Activated B cell treated with CpG ODN at 0.5 μM for 24 hours (primary cell): ENCODE data around the gene HRK. TPM values are rescaled to one million over a fixed set of nuclear protein-coding genes. Genes with fewer than 3 reads are reported as not detected.

Source experiments
- ATAC-seq: fragments of 200-7000 bp; cut with Tn5 transposase; one replicate; pipeline ENCODE4 v1.10.0; 2021; ENCODE audit warnings: low read depth, mild to moderate bottlenecking, moderate library complexity
- CTCF ChIA-PET: fragments of 350-600 bp; sonication (Branson Sonifier 250); formaldehyde crosslinking; loops from one replicate; lab custom pipeline; 2021; ENCODE audit warnings: antibody characterized with exemption; lab: Charles Lee
- POLR2A ChIA-PET: fragments of 350-600 bp; sonication (Branson Sonifier 250); formaldehyde crosslinking; loops from one replicate; lab custom pipeline; 2021; ENCODE audit warnings: antibody characterized with exemption; lab: Charles Lee
- DNase-seq: peaks from one replicate; pipeline ENCODE4 v3.0.0; 2022
- H3K27ac Mint-ChIP-seq: one replicate; pipeline ENCODE4 v1.8.0; 2020; ENCODE audit warnings: mixed read lengths
- H3K27me3 Mint-ChIP-seq: one replicate; pipeline ENCODE4 v1.8.0; 2021; ENCODE audit warnings: mixed read lengths
- H3K36me3 Mint-ChIP-seq: one replicate; pipeline ENCODE4 v1.8.0; 2021; ENCODE audit warnings: low read depth, mixed read lengths
- H3K4me1 Mint-ChIP-seq: one replicate; pipeline ENCODE4 v1.8.0; 2021; ENCODE audit warnings: mixed read lengths
- H3K4me3 Mint-ChIP-seq: one replicate; pipeline ENCODE4 v1.8.0; 2020; ENCODE audit warnings: mild to moderate bottlenecking, mixed read lengths
- H3K9me3 Mint-ChIP-seq: one replicate; pipeline ENCODE4 v1.8.0; 2020; ENCODE audit warnings: mixed read lengths
- intact Hi-C: fragments of 100-400 bp; cut with micrococcal nuclease; formaldehyde crosslinking; loops from one replicate; pipeline ENCODE4 v1.15.1; 2024
- total RNA-seq: library from RNA; stranded (reverse); gene quantifications from 2 replicates; pipeline ENCODE4 v1.2.3, GENCODE V29; 2022
- TF ChIP-seq, protein P1 (sequence below): fragments of 200-600 bp; IDR thresholded peaks from one replicate; pipeline ENCODE4 v1.8.0; 2022; ENCODE audit warnings: antibody characterized with exemption, mild to moderate bottlenecking

Gene HRK
- 2.6 and 4.7 TPM in 2 replicates for total RNA-seq

DNA sequence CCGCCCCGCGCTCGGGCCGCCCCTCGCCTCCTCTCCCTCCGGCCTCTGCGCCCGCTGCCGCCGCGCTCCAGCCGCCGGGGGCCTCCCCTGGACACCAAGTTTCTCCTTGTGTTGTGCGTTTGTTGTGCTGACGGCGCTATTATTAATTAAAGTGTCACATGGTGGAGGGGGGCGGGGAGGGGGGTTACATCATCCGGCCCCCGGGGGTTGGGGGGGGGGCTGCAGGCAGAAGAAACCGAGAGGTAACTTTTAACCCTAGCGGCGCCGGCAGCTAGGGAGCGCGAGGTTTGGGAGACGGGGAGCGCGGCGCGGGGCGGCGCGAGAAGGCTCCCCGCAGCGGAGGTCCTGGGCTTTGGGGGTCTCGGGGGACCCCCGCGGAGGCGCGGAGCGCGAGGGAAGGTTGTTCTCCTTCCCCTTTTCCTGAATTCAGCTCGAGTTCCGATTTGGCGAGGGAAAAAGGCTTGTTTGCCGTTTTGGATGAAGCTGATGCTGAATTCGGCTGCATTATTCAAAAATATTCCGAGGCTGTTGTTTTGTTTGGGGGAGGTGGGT, at the start of gene HRK:
HRK (minus strand) TSS at position 117 of the 552 bp plus-strand sequence. CDS start 134 bp downstream, outside the sequence.
- DNase-seq (no peak), ATAC-seq (peak; percentile 18)
- intact Hi-C loops: loop anchor here (1.0 to 5.0 kb wide), 6 partner anchors 20 to 1136 kb away; partner anchors contain the start of genes RFC5, RNFT2 and SPRING1
- no peaks in the 10 kb centered on the region for H3K36me3 Mint-ChIP-seq
- peaks cover 35% of the 10 kb centered on the region for H3K27me3 Mint-ChIP-seq
- POLR2A ChIA-PET: interaction anchor here (0.5 to 3.9 kb wide), 2 partner anchors 20 to 37 kb away, joined by 6 to 18 read pairs; no protein-coding TSS in a partner anchor
- H3K4me3 Mint-ChIP-seq: peak within 1 kb of the TSS; percentile 85
- CTCF ChIA-PET: interaction anchor here (0.8 to 2.7 kb wide), 5 partner anchors 23 to 178 kb away, joined by 3 to 26 read pairs (median 5); no protein-coding TSS in a partner anchor
- TF ChIP-seq, protein P1, sequence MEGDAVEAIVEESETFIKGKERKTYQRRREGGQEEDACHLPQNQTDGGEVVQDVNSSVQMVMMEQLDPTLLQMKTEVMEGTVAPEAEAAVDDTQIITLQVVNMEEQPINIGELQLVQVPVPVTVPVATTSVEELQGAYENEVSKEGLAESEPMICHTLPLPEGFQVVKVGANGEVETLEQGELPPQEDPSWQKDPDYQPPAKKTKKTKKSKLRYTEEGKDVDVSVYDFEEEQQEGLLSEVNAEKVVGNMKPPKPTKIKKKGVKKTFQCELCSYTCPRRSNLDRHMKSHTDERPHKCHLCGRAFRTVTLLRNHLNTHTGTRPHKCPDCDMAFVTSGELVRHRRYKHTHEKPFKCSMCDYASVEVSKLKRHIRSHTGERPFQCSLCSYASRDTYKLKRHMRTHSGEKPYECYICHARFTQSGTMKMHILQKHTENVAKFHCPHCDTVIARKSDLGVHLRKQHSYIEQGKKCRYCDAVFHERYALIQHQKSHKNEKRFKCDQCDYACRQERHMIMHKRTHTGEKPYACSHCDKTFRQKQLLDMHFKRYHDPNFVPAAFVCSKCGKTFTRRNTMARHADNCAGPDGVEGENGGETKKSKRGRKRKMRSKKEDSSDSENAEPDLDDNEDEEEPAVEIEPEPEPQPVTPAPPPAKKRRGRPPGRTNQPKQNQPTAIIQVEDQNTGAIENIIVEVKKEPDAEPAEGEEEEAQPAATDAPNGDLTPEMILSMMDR: no peak
- peak within 1 kb of the TSS; percentile 77 for H3K27ac Mint-ChIP-seq
- peaks cover 46% of the 10 kb centered on the region for H3K4me1 Mint-ChIP-seq
- H3K9me3 Mint-ChIP-seq: no peaks in the 10 kb centered on the region

DNA sequence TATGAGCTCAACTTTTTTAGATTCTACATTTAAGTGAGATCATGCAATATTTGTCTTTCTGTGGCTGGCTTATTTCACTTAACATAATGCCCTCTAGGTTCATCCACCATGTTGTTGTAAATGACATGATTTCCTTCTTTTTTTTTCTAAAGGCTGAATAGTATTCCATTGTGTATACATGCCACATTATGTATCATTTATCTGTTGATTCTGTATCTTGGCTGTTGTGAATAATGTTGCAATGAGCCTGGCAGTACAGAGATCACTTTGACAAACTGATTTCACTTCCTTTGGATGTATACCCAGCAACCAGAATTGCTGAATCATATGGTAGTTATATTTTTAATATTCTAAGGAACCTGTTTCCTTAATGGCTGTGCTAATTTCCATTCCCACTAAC, 48.6 kb upstream of the HRK start:
- Mint-ChIP-seq H3K27me3 (no peaks in the 10 kb centered on the region), H3K27ac (no peak overlapping the region), H3K4me1 (peaks cover 20% of the 10 kb centered on the region), H3K36me3 (peaks cover 55% of the 10 kb centered on the region), H3K4me3 (no peak overlapping the region), H3K9me3 (no peaks in the 10 kb centered on the region)
- TF ChIP-seq, protein P1: no peak
- DNase-seq (no peak), ATAC-seq (no peak)
- intact Hi-C loops: no loop called here
- ChIA-PET POLR2A (no interaction called here), CTCF (no interaction called here)

DNA sequence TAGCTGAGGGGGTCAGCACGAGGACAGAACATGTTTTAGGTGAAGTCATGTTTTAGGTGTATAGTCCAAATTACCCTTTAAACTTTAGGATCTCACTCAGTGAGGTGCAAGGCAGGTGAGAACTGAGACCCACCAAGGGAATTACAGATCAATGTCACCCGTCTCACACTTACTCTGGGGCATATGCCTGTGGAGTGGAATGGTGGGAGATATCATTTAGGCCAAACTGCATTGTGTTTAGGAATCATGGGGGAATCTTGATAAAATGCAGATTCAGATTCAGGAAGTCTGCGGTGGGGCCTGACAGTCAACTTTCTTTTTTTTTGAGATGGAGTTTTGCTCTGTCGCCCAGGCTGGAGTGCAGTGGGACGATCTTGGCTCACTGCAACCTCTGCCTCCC, 47.3 kb upstream of the HRK start:
- TF ChIP-seq, protein P1: no peak
- Mint-ChIP-seq H3K36me3 (peaks cover 45% of the 10 kb centered on the region), H3K4me1 (peaks cover 30% of the 10 kb centered on the region), H3K4me3 (no peak overlapping the region), H3K27ac (no peak overlapping the region), H3K27me3 (no peaks in the 10 kb centered on the region), H3K9me3 (no peaks in the 10 kb centered on the region)
- POLR2A ChIA-PET: no interaction called here
- CTCF ChIA-PET: no interaction called here
- intact Hi-C loops: no loop called here
- ATAC-seq (no peak), DNase-seq (no peak)

DNA sequence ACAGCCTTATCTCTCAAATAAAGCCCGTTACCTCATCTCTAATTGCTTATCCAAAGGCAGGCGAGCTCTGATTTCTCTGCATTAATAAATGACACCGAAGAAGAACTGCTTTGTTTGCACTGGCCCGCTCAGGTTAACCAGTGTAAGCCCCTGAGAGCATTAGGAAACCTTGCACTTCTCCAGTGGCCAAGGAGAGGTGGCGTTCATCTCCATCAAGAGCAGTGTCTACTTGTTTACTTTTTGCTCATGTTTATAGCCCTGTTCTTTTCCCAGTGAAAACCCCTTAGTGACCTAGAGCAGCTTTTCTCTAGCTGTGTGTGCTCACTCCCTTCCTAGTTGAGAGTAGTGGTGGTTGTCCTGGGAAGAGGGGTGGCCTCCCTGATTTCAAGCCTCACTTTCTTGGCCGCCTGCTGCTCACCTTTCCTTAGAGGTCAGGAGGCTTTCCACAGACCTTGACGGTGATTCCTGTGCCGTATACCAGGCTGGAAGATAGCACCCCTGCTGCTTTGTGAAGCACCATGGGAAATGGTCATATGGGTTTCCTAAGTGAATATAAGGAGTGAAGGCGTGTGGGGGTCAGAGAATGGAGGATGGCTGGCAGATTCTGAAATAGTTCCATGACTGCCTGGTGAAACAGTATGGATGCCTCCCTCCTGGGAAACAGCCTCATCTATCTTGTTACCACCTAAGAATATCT, 46.2 kb upstream of the HRK start:
- intact Hi-C loops: no loop called here
- peaks cover 34% of the 10 kb centered on the region for H3K4me1 Mint-ChIP-seq
- no peaks in the 10 kb centered on the region for H3K9me3 Mint-ChIP-seq
- DNase-seq: no peak
- no peak overlapping the region for H3K4me3 Mint-ChIP-seq
- CTCF ChIA-PET: no interaction called here
- TF ChIP-seq, protein P1: no peak
- no peak for ATAC-seq
- peaks cover 45% of the 10 kb centered on the region for H3K36me3 Mint-ChIP-seq
- H3K27me3 Mint-ChIP-seq: no peaks in the 10 kb centered on the region
- POLR2A ChIA-PET: no interaction called here
- H3K27ac Mint-ChIP-seq: no peak overlapping the region
